Measurements from ENCODE around the gene FREM1. TPM values are rescaled to one million over a fixed set of nuclear protein-coding genes. Genes with fewer than 3 reads are reported as not detected.

FREM1 gene
- total and polyA plus RNA-seq, 2 of the 13 experiments (the other 11 are each of a cell fraction or from before 2014, with no cell fraction given) = 64.3 to 202 TPM

DNA sequence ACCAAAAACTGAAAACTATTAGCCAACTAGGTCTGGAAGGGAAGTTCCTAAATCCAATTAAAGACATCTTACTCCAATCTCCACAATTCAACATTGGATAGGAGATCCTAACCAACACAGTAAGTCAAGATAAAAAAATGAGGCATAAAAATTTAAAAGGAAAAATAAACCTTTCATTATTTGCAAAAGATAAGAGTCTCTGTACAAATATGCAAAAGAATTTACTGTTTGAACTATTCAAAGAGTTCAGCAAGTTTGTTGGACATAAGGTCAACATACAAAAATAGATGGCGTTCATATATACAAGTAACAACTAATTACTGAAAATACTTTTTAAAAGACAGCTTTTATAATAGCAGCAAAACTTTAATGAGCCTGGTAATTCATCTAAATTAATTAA, 3.1 kb upstream of the FREM1 start (continued):
- TF ChIP-seq, protein P1, sequence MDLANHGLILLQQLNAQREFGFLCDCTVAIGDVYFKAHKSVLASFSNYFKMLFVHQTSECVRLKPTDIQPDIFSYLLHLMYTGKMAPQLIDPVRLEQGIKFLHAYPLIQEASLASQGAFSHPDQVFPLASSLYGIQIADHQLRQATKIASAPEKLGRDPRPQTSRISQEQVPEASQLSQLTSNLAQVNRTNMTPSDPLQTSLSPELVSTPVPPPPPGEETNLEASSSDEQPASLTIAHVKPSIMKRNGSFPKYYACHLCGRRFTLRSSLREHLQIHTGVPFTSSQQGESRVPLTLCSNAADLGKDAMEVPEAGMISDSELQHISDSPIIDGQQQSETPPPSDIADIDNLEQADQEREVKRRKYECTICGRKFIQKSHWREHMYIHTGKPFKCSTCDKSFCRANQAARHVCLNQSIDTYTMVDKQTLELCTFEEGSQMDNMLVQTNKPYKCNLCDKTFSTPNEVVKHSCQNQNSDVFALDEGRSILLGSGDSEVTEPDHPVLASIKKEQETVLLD (CRISPR knock-in tag; IDR thresholded peaks at IDR 0.05; ENCODE audit: low read depth) = no peak
- no peak for TF ChIP-seq CBX1 (IDR thresholded peaks at IDR 0.05; ENCODE audit: low read depth)
- TF ChIP-seq, protein P2, sequence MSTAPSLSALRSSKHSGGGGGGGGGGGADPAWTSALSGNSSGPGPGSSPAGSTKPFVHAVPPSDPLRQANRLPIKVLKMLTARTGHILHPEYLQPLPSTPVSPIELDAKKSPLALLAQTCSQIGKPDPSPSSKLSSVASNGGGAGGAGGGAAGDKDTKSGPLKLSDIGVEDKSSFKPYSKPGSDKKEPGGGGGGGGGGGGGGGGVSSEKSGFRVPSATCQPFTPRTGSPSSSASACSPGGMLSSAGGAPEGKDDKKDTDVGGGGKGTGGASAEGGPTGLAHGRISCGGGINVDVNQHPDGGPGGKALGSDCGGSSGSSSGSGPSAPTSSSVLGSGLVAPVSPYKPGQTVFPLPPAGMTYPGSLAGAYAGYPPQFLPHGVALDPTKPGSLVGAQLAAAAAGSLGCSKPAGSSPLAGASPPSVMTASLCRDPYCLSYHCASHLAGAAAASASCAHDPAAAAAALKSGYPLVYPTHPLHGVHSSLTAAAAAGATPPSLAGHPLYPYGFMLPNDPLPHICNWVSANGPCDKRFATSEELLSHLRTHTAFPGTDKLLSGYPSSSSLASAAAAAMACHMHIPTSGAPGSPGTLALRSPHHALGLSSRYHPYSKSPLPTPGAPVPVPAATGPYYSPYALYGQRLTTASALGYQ (CRISPR knock-in tag; IDR thresholded peaks at IDR 0.05) = peak; percentile 36; the same call in 1 of the 2 replicates
- no peak for TF ChIP-seq ZNF367 (CRISPR knock-in tag; IDR thresholded peaks at IDR 0.05; ENCODE audit: borderline replicate concordance)
- TF ChIP-seq CREM (IDR thresholded peaks at IDR 0.05) = peak; percentile 39; the same call in 1 of the 2 replicates
- no peak for TF ChIP-seq CREM (CRISPR knock-in tag; IDR thresholded peaks at IDR 0.05)
- no peak for TF ChIP-seq NR2C2 (CRISPR knock-in tag; IDR thresholded peaks at IDR 0.05; ENCODE audit: borderline replicate concordance)
- no peak for TF ChIP-seq CENPX (CRISPR knock-in tag; IDR thresholded peaks at IDR 0.05)
- no peak for TF ChIP-seq TOE1 (CRISPR knock-in tag; IDR thresholded peaks at IDR 0.05)
- no peak for TF ChIP-seq ISX (CRISPR knock-in tag; conservative IDR thresholded peaks at IDR 0.05)
- TF ChIP-seq, protein P3, sequence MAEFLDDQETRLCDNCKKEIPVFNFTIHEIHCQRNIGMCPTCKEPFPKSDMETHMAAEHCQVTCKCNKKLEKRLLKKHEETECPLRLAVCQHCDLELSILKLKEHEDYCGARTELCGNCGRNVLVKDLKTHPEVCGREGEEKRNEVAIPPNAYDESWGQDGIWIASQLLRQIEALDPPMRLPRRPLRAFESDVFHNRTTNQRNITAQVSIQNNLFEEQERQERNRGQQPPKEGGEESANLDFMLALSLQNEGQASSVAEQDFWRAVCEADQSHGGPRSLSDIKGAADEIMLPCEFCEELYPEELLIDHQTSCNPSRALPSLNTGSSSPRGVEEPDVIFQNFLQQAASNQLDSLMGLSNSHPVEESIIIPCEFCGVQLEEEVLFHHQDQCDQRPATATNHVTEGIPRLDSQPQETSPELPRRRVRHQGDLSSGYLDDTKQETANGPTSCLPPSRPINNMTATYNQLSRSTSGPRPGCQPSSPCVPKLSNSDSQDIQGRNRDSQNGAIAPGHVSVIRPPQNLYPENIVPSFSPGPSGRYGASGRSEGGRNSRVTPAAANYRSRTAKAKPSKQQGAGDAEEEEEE (CRISPR knock-in tag; IDR thresholded peaks at IDR 0.05; ENCODE audit: borderline replicate concordance) = no peak
- TF ChIP-seq HIVEP1 (CRISPR knock-in tag; IDR thresholded peaks at IDR 0.05) = no peak
- TF ChIP-seq PPARG (CRISPR knock-in tag; conservative IDR thresholded peaks at IDR 0.05) = peak; percentile 39; the same call in 1 of the 2 replicates
- no peak for TF ChIP-seq NAIF1 (CRISPR knock-in tag; IDR thresholded peaks at IDR 0.05; ENCODE audit: borderline replicate concordance)
- TF ChIP-seq NR2F2 (IDR thresholded peaks at IDR 0.05; ENCODE audit: borderline replicate concordance, low read depth) = peak; percentile 72
- peak in 1 of 2 experiments; percentile 66; a peak in 1 of 4 replicates for TF ChIP-seq EP300 (IDR thresholded peaks at IDR 0.05; ENCODE audit: low read depth in 2 of 2, low read length in 2 of 2)
- no peak for TF ChIP-seq EP300 (CRISPR knock-in tag; IDR thresholded peaks at IDR 0.05; ENCODE audit: borderline replicate concordance)
- no peak for TF ChIP-seq ZNF207 (IDR thresholded peaks at IDR 0.05; ENCODE audit: borderline replicate concordance)
- no peak for TF ChIP-seq GFI1 (CRISPR knock-in tag; IDR thresholded peaks at IDR 0.05; ENCODE audit: borderline replicate concordance)
- TF ChIP-seq, protein P4, sequence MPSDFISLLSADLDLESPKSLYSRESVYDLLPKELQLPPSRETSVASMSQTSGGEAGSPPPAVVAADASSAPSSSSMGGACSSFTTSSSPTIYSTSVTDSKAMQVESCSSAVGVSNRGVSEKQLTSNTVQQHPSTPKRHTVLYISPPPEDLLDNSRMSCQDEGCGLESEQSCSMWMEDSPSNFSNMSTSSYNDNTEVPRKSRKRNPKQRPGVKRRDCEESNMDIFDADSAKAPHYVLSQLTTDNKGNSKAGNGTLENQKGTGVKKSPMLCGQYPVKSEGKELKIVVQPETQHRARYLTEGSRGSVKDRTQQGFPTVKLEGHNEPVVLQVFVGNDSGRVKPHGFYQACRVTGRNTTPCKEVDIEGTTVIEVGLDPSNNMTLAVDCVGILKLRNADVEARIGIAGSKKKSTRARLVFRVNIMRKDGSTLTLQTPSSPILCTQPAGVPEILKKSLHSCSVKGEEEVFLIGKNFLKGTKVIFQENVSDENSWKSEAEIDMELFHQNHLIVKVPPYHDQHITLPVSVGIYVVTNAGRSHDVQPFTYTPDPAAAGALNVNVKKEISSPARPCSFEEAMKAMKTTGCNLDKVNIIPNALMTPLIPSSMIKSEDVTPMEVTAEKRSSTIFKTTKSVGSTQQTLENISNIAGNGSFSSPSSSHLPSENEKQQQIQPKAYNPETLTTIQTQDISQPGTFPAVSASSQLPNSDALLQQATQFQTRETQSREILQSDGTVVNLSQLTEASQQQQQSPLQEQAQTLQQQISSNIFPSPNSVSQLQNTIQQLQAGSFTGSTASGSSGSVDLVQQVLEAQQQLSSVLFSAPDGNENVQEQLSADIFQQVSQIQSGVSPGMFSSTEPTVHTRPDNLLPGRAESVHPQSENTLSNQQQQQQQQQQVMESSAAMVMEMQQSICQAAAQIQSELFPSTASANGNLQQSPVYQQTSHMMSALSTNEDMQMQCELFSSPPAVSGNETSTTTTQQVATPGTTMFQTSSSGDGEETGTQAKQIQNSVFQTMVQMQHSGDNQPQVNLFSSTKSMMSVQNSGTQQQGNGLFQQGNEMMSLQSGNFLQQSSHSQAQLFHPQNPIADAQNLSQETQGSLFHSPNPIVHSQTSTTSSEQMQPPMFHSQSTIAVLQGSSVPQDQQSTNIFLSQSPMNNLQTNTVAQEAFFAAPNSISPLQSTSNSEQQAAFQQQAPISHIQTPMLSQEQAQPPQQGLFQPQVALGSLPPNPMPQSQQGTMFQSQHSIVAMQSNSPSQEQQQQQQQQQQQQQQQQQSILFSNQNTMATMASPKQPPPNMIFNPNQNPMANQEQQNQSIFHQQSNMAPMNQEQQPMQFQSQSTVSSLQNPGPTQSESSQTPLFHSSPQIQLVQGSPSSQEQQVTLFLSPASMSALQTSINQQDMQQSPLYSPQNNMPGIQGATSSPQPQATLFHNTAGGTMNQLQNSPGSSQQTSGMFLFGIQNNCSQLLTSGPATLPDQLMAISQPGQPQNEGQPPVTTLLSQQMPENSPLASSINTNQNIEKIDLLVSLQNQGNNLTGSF (CRISPR knock-in tag; IDR thresholded peaks at IDR 0.05) = no peak
- no peak for TF ChIP-seq ATF7 (IDR thresholded peaks at IDR 0.05)
- TF ChIP-seq ATF7 (CRISPR knock-in tag; IDR thresholded peaks at IDR 0.05) = no peak
